NT2/D1 (cell line): ENCODE data around the gene GRID2.

Experiments
- YY1 ChIP-seq: IDR thresholded peaks from 2 replicates; pipeline ENCODE4 v1.6.1; 2011; ENCODE audit not compliant: insufficient read length, insufficient read depth
- ZNF274 ChIP-seq: IDR thresholded peaks from 2 replicates; pipeline ENCODE4 v1.6.1; 2011; ENCODE audit warnings: mild to moderate bottlenecking, low read depth, low read length

DNA sequence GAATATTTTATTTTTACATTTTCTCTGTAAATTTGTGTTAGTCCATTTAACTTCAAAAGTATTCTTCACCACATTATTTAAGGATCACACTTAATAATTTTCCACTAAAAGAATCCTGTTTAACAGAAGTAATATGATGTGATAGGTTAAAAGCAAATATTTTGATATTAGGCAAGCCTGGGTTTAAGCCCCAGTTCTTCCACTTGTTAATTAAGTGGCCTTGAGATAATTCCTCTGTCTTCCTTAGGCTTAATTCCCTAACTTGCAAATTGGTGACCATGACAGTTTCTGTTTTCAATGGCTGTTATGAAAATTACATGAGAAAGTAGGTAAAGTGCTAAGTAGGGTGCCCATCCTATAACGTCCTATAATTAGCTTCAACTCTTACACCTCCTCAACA is 1394.9 kb downstream of the GRID2 start:
- TF ChIP-seq ZNF274, result no peak
- no peak for TF ChIP-seq YY1
